HG03442 (cell line): Measurements from ENCODE around the gene FASN.
"Not testable (repeated sequence)": the region's sequence is repeated elsewhere in the genome, so short reads cannot be mapped to it uniquely, and the experiment has no call there.

Experiments used
- ATAC-seq: cut with Tn5 transposase; IDR thresholded peaks from one replicate; pipeline ENCODE4 v1.9.1; 2021; ENCODE audit warnings: mild to moderate bottlenecking, moderate library complexity; ENCODE audit not compliant: unreplicated experiment

Gene FASN

DNA sequence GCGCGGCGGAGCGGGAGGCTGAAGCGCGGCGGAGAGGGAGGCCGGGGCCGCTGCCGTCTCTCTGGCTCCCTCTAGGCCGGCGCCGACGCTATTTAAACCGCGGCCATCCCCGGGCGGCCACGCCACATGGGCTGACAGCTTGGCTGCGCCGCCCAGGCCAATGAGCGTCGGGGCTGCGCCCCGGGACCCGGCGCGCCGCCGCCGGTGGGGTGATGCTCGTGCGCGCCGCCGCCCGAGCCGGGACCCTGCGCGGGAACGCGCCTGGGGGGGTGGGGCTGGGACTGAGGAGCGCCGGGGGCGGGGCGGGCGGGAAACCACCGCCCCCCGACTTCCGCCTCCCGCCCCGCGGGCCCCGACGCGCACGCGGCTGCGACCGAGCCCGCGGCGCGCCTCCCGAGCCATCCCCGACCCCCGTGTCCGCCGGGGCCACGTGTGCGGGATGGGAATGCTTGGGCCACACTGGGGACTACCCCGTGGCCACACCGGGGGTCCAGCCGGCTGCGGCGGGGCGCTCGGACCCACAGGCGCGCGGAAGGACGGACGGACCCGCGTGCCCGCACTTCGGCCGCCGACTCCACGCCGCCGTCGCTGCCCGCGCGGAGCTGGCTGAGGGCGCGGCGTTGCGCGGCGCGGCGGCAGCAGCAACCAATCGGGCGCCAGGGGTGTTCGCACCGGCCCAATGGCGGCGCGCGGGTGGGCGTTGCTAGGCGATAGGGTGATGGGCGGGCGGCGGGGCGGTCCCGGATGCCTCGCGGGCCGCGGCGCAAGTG lies at the start of gene FASN:
FASN (minus strand) TSS at position 68 of the 770 bp plus-strand sequence. CDS start 1,791 bp downstream, outside the sequence.
- peak; percentile 58 for ATAC-seq

DNA sequence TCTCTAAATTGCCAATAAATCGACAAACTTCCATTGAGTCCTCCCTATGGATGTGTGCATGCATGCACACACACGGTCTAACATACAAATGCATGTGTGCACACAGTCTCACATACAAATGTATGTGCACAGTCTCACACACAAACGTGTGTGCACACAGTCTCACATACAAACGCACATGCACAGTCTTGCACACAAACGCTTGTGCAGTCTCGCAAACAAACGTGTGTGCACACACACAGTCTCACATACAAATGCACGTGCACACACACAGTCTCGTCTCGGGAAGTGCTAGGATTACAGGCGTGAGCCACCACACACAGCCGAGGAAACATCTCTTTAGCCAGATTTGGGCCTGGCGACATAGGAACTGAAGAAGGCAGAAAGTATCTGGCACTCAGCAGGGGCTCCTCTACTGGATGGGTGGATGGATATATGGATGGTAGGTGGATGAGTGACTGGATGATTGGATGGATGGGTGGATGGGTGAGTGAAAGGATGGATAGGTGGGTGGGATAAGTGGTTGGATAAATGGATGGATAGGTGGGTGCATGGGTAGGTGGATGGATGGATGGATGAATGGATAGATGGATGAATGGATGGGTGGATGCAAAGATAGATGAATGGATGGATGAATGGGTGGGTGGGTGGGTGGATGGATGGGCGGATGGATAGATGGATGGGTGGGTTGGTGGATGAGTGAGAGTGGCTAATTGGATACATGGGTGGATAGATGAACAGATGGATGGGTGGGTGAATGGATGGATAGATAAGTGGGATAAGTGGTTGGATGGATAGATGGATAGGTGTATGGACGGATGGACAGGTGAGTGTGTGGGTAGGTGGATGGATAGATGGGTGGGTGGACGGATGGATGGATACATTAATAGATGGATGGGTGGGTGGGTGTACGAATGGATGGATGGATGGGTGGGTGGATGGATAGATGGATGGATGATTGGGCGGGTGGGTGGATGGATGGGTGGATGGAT lies 48.9 kb upstream of the FASN start:
- ATAC-seq: no peak

DNA sequence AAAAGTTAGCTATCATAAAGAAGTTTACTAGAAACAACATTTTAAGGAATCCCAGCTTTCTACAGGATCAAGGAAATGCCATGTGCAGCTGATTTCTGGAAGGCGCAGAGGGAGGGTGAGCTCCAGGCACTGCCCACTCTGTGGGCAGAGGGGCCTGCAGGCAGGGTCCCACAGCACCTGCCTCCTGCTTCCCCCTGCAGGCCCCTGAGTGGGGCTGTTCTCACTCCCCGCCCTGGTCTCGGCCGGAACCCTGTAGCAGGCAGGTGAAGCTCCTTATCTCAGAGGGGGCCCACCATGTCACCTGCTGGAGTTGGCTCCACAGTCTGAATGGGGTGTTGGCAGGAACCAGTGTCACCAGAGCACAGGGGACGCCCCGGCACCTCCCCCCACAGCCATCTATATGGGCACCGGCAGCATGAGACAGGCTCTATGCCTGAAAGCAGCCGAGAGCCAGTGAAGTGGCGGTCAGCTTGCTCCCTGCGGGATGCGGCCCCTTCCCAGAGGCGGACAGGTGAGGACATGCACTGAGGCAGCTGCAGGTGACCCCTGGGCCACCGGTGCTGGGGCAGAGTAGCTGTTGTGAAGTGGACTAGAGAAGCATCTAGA lies 47.6 kb upstream of the FASN start:
- ATAC-seq: no peak

DNA sequence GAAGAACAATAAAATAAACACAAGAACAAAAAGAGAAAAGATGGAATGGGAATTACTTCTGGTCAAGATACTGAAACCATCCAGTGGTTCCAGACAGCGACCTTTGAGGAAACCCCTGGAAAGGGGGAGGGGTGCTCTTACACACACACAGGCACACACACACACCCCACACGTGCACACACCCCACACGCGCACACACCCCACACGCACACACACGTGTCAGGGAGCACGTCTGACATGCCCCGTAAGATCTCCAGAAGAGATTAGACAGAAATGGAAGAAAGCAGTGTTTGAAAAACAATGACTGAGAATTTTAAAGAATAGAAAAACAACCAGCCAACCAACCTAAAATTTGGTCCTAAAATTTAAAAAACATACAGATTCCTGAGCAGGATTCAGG lies 45.3 kb upstream of the FASN start:
- ATAC-seq: no peak

DNA sequence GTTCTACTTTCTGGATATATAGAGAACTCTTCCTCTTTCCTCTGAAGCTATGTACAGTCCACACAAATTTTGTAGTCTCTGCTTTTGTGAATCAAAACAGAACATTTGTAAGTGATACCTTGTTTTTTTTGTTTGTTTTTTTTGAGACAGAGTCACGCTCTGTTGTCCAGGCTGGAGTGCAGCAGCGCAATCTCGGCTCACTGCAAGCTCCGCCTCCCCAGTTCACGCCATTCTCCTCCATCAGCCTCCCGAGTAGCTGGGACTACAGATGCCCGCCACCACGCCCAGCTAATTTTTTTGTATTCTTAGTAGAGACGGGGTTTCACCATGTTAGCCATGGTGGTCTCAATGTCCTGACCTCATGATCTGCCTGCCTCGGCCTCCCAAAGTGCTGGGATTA lies 41.9 kb upstream of the FASN start:
- ATAC-seq: not testable (repeated sequence)

DNA sequence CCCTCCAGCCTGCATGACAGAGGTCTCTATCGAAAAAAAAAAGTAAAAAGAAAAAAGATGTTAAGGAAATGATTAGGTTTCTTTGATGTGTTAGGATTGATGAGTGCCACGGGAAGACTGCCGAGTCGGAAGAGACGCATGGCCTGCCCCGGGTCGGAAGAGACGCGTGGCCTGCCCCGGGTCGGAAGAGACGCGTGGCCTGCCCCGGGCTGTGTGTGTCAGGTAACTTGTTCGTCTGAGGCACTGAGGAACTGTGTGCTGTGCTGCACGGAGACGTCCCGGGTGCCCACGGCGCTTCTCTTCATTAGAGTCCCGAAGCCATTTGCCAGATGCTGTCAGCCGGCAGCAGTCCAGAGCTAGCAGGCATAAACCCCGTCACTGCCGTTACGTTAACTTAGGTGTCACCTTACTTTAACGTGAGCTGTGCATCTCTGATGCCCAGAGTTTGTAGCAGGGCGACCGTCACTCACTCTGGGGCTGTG lies 40.5 kb upstream of the FASN start:
- ATAC-seq: no peak

DNA sequence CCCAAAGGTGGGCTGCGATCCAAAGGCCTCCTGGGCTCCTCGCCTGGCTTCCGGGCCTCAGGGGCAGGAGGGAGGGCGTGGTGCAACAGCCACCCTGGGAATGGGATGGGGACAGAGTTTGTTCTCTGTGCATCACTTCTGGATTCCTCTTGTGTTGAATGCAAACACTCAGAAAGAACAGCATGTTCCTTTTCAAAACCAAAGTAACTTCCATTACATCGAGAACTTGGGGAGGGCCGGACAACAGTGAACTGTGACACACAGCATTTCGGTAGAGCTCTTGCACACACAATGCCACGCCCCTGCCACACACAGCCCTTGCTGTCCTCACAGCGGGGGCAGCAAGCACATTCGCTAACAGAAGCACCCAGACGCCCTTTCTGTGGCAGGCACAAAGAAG lies 36.1 kb upstream of the FASN start:
- ATAC-seq: no peak

DNA sequence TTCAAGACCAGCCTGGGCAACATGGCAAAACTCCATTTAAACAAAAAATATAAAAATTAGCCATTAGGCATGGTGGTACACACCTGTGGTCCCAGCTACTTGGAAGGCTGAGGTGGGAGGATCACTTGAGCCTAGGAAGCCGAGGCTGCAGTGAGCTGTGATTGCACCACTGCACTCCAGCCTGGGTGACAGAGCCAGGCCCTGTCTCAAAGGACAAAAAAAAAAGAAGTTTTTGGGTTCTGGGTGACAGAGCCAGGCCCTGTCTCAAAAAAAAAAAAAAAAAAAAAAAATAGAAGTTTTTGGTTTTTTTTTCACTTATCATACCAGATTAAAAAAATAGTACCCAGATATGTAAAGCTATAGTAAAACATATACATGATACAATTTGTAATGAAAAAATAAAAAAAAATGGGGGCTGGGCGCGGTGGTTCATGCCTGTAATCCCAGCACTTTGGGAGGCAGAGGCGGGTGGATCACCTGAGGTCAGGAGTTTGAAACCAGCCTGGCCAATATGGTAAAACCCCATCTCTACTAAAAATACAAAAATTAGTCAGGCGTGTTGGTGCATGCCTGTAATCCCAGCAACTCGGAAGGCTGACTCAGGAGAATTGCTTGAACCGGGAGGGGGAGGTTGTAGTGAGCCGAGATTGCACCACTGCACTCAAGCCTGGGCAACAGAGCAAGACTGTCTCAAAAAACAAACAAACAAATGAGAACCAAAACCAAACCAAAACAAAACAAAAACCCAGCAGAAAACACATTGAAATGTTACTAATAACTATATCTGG lies 35.3 kb upstream of the FASN start:
- ATAC-seq: not testable (repeated sequence)

DNA sequence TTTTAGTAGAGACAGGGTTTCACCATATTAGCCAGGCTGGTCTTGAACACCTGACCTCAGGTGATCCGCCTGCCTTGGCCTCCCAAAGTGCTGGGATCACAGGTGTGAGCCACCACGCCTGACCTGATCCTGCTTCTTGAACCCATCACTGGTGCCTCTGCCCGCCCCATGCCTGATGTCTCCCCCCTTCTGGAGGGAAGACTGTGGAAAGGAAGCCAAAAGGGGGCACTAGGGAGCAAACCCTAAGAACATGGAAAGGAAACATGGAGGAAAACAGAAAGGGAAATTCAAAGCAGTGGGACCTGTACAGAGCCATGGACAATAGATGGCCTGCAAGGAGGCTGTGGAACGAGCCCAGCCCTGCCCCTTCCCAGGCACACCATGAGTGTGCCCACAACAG lies 31.1 kb upstream of the FASN start:
- ATAC-seq: no peak

DNA sequence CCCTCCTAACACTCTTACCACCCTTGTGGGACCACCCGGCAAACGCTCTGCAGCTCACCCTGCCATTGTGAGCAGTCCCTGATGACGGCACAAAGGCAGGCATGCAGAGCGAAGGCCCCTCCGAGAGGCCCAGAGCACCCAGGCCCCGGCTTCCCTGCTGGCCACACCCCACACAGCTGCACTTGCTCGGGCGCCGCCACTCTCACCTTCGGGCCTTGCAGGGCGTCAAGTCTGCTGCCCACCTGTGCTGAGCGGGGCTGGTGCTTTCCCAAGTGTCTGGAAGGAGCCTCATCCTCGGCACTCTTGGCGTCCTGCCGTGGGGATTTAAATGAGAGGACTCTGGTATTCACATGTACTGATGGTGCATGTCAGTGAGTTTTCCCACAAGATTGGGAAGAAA lies 30.3 kb upstream of the FASN start:
- ATAC-seq: no peak

DNA sequence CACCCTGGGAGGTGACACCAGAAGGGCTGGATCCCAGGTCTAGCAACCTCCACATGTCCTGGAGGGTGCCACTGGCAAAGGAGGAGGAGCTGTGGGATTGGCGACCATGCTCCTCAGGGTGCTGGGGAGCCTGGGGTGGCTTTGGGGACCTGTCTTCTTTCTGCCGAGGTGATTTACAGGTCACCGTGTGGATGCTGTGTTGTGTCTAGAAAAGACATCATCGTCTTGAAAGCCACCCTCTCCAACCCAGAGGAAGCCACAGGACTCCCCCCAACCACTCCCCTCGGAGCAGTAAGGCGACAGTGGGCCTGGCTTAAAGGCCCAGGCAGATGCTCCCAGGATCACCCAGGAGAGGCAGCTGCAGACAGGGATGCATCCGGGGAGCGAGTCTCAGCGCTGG lies 29.7 kb upstream of the FASN start:
- no peak for ATAC-seq

DNA sequence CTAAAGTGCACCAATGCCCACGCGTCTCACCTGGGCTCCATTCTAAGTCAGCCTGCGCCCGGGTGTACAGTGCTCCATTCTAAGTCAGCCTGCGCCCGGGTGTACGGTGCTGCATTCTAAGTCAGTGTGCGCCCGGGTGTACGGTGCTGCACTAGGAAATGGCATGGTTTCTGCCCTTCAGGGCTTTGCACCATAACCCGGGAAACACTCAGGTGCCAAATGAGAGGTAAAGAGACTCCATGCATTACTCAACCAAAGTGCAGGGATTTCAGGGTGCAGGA lies 29.2 kb upstream of the FASN start:
- no peak for ATAC-seq

DNA sequence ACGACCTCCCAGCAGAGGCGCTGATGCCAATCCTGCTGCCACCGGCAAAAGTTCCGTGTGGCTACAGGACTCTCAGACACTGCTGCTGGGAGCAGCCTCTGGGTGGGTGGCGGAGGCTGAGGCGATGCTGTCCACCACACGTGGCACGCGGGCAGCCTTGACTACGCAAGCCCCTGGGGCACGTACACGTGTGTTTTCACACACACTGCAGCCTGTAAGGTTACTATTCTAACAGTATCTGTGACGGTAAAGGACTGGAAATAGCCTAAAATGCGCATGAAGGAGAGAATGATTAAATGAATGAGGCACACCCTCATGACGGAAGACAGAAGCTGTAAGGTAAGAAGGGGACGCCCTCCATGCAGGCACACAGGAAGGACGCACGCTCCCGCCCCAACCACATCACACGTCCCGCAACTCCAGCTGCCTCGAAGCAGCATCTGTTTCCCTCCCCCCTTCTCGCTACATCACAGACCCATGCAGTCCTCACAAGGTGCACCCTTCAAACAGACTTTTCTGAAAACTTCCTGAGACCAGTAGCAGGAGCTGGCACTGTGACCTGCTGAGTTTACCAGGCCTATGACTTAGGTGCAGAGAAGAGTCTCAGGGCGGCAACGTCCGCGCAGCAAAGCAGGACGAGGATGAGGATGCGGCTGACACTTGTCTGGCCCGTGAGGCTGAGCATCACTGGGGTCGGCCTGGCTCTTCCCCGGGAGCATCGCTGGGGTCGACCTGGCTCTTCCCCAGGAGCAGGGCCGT lies 28.7 kb upstream of the FASN start:
- ATAC-seq: no peak

DNA sequence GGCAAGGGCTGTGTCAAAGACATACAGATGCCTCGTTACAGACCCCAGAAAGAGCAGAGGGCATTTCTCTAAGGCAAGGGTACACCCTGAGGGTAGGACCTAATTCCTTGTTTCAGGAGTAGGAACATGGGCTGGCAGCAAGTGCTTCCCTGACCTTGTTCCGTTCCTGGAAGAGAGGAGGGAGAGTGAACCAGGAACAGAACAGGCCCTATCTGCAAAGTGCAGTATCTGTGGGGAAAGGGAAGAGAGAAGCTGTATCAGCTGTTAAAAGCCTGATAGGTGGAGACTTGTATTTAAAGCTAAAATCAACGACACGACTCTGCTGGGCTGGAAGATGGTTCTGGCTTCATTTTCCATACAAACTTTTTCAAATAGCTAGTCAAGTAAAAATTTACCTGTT lies 26.1 kb upstream of the FASN start:
- no peak for ATAC-seq

DNA sequence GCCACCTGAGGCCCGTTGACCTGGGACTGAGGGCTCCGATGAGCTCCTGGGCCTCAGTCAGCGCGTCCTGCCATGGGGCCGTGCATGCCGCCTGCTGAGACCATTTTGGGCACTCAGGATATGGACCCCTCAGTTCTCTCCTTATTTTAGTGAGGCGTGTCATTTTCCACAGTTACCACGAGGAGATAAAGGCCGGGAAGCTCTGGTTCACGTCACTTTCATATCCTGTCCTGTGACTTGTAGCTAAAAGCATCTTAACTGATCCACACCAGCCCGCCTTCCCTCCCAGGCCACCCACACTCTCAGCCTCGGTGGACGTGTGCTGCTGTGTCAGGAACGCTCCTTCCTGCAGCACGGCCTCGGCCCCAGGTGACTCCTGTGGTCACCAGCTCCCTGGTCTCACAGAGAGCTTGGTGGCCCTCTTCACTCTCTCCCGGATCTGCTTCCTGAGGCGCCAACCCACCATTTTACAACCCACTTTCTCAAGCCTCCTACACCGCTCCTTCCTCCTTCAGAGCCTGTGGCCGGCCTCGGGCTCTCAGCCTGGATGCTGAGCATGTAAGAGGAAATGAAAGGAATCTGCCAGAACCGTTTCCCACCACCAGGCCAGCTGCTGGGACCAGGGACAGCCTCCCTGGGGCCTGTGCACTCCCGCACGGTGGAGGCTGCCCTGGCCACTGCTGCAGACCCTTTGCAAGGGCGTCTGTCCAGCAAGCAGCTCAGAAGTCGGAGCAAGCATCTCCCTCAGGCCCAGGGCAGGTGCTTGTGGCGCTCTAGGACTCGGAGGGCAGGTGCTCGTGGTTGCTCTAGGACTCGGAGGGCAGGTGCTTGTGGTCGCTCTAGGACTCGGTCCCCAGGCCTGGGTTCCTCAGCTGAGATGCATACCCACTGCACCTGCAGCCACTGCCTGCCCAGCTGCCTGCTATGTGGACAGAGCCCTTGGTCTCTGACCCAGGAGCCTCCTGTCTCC lies 23.9 kb upstream of the FASN start:
- ATAC-seq: no peak

DNA sequence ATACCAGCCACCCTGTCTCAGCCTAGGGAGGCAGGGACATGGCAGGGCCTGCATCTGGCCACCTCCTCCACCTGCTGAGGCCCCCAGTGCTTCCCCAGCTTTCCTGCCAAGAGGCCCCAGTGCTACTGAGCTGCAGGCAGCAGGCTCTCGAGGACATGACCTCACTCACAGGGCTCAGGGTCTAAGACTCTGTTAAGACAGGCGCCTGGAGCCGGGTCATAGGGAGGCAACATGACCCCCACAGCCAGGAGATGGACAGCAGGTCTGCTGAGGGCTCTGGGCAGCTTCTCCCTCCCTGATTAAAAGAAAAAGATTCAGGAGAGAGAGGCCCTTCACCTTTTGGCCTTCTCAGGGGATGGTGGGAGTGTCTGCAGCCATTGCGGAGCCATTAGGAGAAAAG lies 23.2 kb upstream of the FASN start:
- no peak for ATAC-seq

DNA sequence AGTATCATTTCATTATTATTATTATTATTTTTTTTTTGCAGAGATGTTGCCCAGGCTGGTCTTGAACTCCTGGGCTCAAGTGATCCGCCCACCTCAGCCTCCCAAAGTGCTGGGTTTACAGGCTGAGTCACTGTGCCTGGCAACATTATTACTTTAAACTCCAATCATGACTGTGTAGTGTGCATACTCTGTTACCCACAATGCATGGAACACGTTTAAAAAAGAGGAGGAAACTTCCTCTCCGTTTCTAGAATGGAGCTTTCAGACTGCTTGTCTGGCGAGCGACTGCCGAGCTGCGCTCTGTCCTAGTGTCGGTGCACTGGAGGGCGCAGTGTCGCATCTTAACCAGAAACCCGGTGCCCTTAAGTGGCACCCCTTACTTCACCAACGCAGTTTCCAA lies 22.1 kb upstream of the FASN start:
- ATAC-seq: no peak

DNA sequence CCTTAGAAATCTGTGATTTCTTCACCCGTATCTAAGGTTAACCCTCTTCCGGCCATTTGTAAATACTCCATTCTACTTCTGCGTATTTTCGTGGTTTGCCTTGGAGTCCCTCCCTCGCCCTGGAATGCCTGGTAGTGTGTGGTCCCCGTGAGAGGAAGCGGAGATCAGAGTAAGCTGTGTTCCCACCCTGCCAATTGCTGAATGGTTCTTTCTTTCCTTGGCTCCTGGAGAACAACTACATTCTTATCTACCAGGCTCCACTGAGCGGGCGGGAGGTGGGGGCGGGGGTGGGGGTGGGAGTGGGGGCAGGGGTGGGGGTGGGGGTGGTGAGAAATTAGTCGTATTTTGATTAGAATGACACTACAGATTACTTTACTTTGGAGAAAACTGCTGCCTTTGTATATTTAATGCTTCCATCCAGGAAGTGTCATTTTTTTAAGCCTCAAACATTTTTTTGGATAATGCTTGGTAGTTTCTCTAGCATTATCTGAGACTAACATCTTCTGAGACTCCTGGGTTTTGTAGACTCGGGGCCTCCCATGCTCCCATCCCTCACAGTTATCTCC lies 20.9 kb upstream of the FASN start:
- ATAC-seq: no peak
